ENCODE measurements around the gene KRT76. TPM values are rescaled to one million over a fixed set of nuclear protein-coding genes. Genes with fewer than 3 reads are reported as not detected.
"Not testable (repeated sequence)": the region's sequence is repeated elsewhere in the genome, so short reads cannot be mapped to it uniquely, and the experiment has no call there.

KRT76 gene
- total RNA-seq, 4 donors from 2014 or later = not detected

- Histone ChIP-seq H3K4me1 (no peaks in the 10 kb centered on the region), H3K27me3 (peaks cover 0 to 2% (median 0%) of the 10 kb centered on the region in 3 donors), H3K4me3 (no peak overlapping the region), H3K27ac (no peak overlapping the region), H3K36me3 (no peaks in the 10 kb centered on the region), H3K9me3 (no peaks in the 10 kb centered on the region)
- in situ Hi-C loops (cut with MboI; ENCODE audit: low sequenced_read_pairs in 4 of 4) = no loop called here
- TF ChIP-seq CTCF (IDR thresholded peaks at IDR 0.05 in 4 of 5, conservative IDR thresholded peaks at IDR 0.05 in 1 of 5) = no peak
- no peak for TF ChIP-seq POLR2A (IDR thresholded peaks at IDR 0.05)
- DNase-seq (no peak), ATAC-seq (no peak)
- intact Hi-C loops (cut with DNase I; ENCODE audit: low total_unique reads) = no loop called here
Observed at GRCh38 chr12:52765702-52766101, 11.4 kb downstream of the KRT76 start.

- no peak for ATAC-seq
- in situ Hi-C loops (cut with MboI; ENCODE audit: low sequenced_read_pairs in 4 of 4) = no loop called here
Observed at GRCh38 chr12:52763991-52764390, 13.2 kb downstream of the KRT76 start.

GRCh38 chr12:52763036-52763659, 14.0 kb downstream of the KRT76 start:
- Histone ChIP-seq H3K4me3 (no peak overlapping the region), H3K27me3 (peaks cover 0 to 4% (median 0%) of the 10 kb centered on the region in 3 donors), H3K4me1 (no peaks in the 10 kb centered on the region), H3K9me3 (no peaks in the 10 kb centered on the region), H3K27ac (no peak overlapping the region), H3K36me3 (no peaks in the 10 kb centered on the region)
- in situ Hi-C loops (cut with MboI; ENCODE audit: low sequenced_read_pairs in 4 of 4) = no loop called here
- TF ChIP-seq POLR2A (IDR thresholded peaks at IDR 0.05) (no peak), CTCF (IDR thresholded peaks at IDR 0.05 in 4 of 5, conservative IDR thresholded peaks at IDR 0.05 in 1 of 5) (no peak)
- ATAC-seq = no peak
- intact Hi-C loops (cut with DNase I; ENCODE audit: low total_unique reads) = no loop called here
- no peak for DNase-seq

More at GRCh38 chr12:52763991-52764390, 13.2 kb downstream of the KRT76 start:
- Histone ChIP-seq H3K9me3 (no peaks in the 10 kb centered on the region), H3K4me1 (no peaks in the 10 kb centered on the region), H3K36me3 (no peaks in the 10 kb centered on the region), H3K27ac (no peak overlapping the region), H3K27me3 (peaks cover 0 to 4% (median 0%) of the 10 kb centered on the region in 3 donors), H3K4me3 (no peak overlapping the region)
- no peak for TF ChIP-seq CTCF (IDR thresholded peaks at IDR 0.05 in 4 of 5, conservative IDR thresholded peaks at IDR 0.05 in 1 of 5)
- intact Hi-C loops (cut with DNase I; ENCODE audit: low total_unique reads) = no loop called here
- DNase-seq = no peak

- Histone ChIP-seq H3K4me1 (no peaks in the 10 kb centered on the region), H3K36me3 (no peaks in the 10 kb centered on the region), H3K27me3 (peaks cover 0 to 4% (median 0%) of the 10 kb centered on the region in 3 donors), H3K4me3 (no peak overlapping the region), H3K9me3 (no peaks in the 10 kb centered on the region), H3K27ac (no peak overlapping the region)
- intact Hi-C loops (cut with DNase I; ENCODE audit: low total_unique reads) = no loop called here
- DNase-seq (no peak), ATAC-seq (no peak)
- no peak for TF ChIP-seq CTCF (IDR thresholded peaks at IDR 0.05 in 4 of 5, conservative IDR thresholded peaks at IDR 0.05 in 1 of 5)
- no peak for TF ChIP-seq POLR2A (IDR thresholded peaks at IDR 0.05)
- in situ Hi-C loops (cut with MboI; ENCODE audit: low sequenced_read_pairs in 4 of 4) = no loop called here
Observed at GRCh38 chr12:52761802-52762201, 15.3 kb downstream of the KRT76 start.

GRCh38 chr12:52761218-52761617, 15.9 kb downstream of the KRT76 start:
- H3K27me3 ChIP-seq; intact Hi-C loops (cut with DNase I; ENCODE audit: low total_unique reads); in situ Hi-C loops (cut with MboI; ENCODE audit: low sequenced_read_pairs in 4 of 4); H3K9me3 ChIP-seq; H3K4me1 ChIP-seq; DNase-seq; H3K27ac ChIP-seq; H3K36me3 ChIP-seq; ATAC-seq; H3K4me3 ChIP-seq: not testable (repeated sequence)

Measured in gastrocnemius medialis (tissue), 4 donors.